Transverse colon (tissue), 4 donors: ENCODE measurements around the gene ISLR. TPM values are rescaled to one million over a fixed set of nuclear protein-coding genes. Genes with fewer than 3 reads are reported as not detected.

Experiments
- DNase-seq: peaks from one replicate; pipeline ENCODE4 v3.0.0-alpha.2; 2019
- H3K27ac ChIP-seq, 4 donors: fragments of 200-600 bp; sonication (generic); 2 replicates each; pipeline ENCODE4 v1.5.1; 2016 to 2018; ENCODE audit warnings: inconsistent platforms in 4 of 4
- H3K27me3 ChIP-seq: fragments of 200-600 bp; sonication (generic); 2 replicates; pipeline ENCODE4 v1.5.1; 2017; ENCODE audit warnings: inconsistent platforms
- H3K36me3 ChIP-seq, 4 donors: fragments of 200-600 bp; sonication (generic); 2 replicates each; pipeline ENCODE4 v1.5.1; 2017 to 2019; ENCODE audit warnings: inconsistent platforms in 4 of 4
- H3K4me1 ChIP-seq, 4 donors: fragments of 200-600 bp; sonication (generic); 2 replicates each; pipeline ENCODE4 v1.5.1; 2017 to 2020; ENCODE audit warnings: inconsistent platforms in 4 of 4
- H3K4me3 ChIP-seq, 4 donors: fragments of 200-600 bp; sonication (generic); 1 replicate in 1 of 4; 2 replicates in 3 of 4; pipeline versions ENCODE4 v1.5.1 to v1.6.1; 2017 to 2019; ENCODE audit warnings: inconsistent platforms in 4 of 4
- H3K9me3 ChIP-seq, 2 donors: fragments of 200-600 bp; sonication (generic); 2 replicates each; pipeline ENCODE4 v1.5.1; 2017 to 2019; ENCODE audit warnings: inconsistent platforms in 2 of 2
- CTCF ChIP-seq, 5 experiments: fragments of 200-600 bp in 3 of 5; fragments of 450-650 bp in 2 of 5; sonication (generic) in 3 of 5; IDR thresholded peaks; 1 replicate in 2 of 5; 2 replicates in 3 of 5; pipeline ENCODE4 v1.5.1; 2016 to 2017; ENCODE audit warnings: antibody characterized with exemption in 5 of 5, inconsistent platforms in 3 of 5, mild to moderate bottlenecking in 2 of 5, moderate library complexity in 1 of 5
- EP300 ChIP-seq: sonication (generic); formaldehyde crosslinking; IDR thresholded peaks from one replicate; pipeline ENCODE4 v1.6.1; 2017; ENCODE audit warnings: antibody characterized with exemption, low read depth
- POLR2A ChIP-seq: fragments of 450-650 bp; IDR thresholded peaks from one replicate; pipeline ENCODE4 v1.6.1; 2016; ENCODE audit warnings: antibody characterized with exemption, mild to moderate bottlenecking, moderate library complexity
- POLR2AphosphoS5 ChIP-seq, 3 donors: sonication (generic); formaldehyde crosslinking; IDR thresholded peaks; one replicate each; pipeline ENCODE4 v1.6.1; 2016; ENCODE audit warnings: antibody characterized with exemption in 3 of 3
- WGBS, 2 donors: methylation state at CpG; one replicate each; pipeline ENCODE4 v1.1.5; 2018; ENCODE audit warnings: low coverage in 1 of 2; 5-methylcytosine and 5-hydroxymethylcytosine counted together
- in situ Hi-C, 4 donors: fragments of 200-750 bp; cut with MboI; loops; one replicate each; pipeline versions ENCODE4 v1.15.0 to v1.15.1; 2017; ENCODE audit warnings: low sequenced_read_pairs in 3 of 4, low pct_ligation_motif_present in 1 of 4, low pct_unique_long_range_greater_than_20kb in 1 of 4
- intact Hi-C: fragments of 100-400 bp; cut with DNase I; formaldehyde crosslinking; loops from one replicate; pipeline ENCODE4 v1.15.1; 2023; ENCODE audit warnings: low total_unique reads
- total RNA-seq, 4 donors: library from RNA; depleted of rRNA; stranded (reverse); fragments of >200 nt; gene quantifications; one replicate each; pipeline ENCODE4 v1.1.0, GENCODE V29; 2016

Gene ISLR
- total RNA-seq, 4 donors from 2014 or later = 18.8 to 191 (median 25.5) TPM

- Histone ChIP-seq H3K27me3 (peaks cover 4% of the 10 kb centered on the region), H3K27ac (no peak overlapping the region), H3K36me3 (no peaks in the 10 kb centered on the region), H3K4me1 (peaks cover 0 to 12% (median 0%) of the 10 kb centered on the region in 4 donors), H3K9me3 (no peaks in the 10 kb centered on the region), H3K4me3 (no peak overlapping the region)
- intact Hi-C loops (no loop called here), in situ Hi-C loops (no loop called here)
- DNase-seq = no peak
- WGBS, 2 donors = 70 to 80% methylated on average over 4 to 11 of the region's 11 CpGs
- TF ChIP-seq POLR2AphosphoS5 (IDR thresholded peaks at IDR 0.05) (no peak), CTCF (IDR thresholded peaks at IDR 0.05) (no peak), POLR2A (no peak), EP300 (no peak)
Observed at GRCh38 chr15:74220475-74221248, 47.2 kb downstream of the ISLR start.

GRCh38 chr15:74221399-74222239, 48.1 kb downstream of the ISLR start:
- WGBS, 2 donors = 20 to 52% methylated on average over 2 to 12 of the region's 12 CpGs
- Histone ChIP-seq H3K27me3 (peaks cover 4% of the 10 kb centered on the region), H3K36me3 (no peaks in the 10 kb centered on the region), H3K4me3 (no peak overlapping the region), H3K9me3 (no peaks in the 10 kb centered on the region), H3K27ac (no peak overlapping the region), H3K4me1 (peaks cover 0 to 12% (median 0%) of the 10 kb centered on the region in 4 donors)
- DNase-seq = no peak
- in situ Hi-C loops = no loop called here
- TF ChIP-seq POLR2AphosphoS5 (IDR thresholded peaks at IDR 0.05) (no peak), EP300 (no peak), CTCF (IDR thresholded peaks at IDR 0.05) (no peak), POLR2A (no peak)
- intact Hi-C loops = no loop called here

- in situ Hi-C loops = no loop called here
- no peak for TF ChIP-seq POLR2A
- TF ChIP-seq POLR2AphosphoS5 (IDR thresholded peaks at IDR 0.05) = no peak
- no peak for TF ChIP-seq CTCF (IDR thresholded peaks at IDR 0.05)
- no peak for TF ChIP-seq EP300
Observed at GRCh38 chr15:74222240-74223119, 49.0 kb downstream of the ISLR start.

More at GRCh38 chr15:74222240-74223119, 49.0 kb downstream of the ISLR start:
- DNase-seq = peak; percentile 63
- Histone ChIP-seq H3K9me3 (no peaks in the 10 kb centered on the region), H3K4me3 (no peak overlapping the region), H3K27me3 (peaks cover 4% of the 10 kb centered on the region), H3K27ac (no peak overlapping the region), H3K4me1 (peaks cover 0 to 12% (median 0%) of the 10 kb centered on the region in 4 donors), H3K36me3 (no peaks in the 10 kb centered on the region)
- intact Hi-C loops = no loop called here
- WGBS, 2 donors = 20 to 23% methylated on average over 15 to 25 of the region's 25 CpGs
